HG02852 (cell line): Measurements from ENCODE around the gene CCDC3.

Experiments used
- ATAC-seq: cut with Tn5 transposase; IDR thresholded peaks from one replicate; pipeline ENCODE4 v1.9.1; 2021; ENCODE audit warnings: mild to moderate bottlenecking, moderate library complexity; ENCODE audit not compliant: unreplicated experiment

Gene CCDC3

DNA sequence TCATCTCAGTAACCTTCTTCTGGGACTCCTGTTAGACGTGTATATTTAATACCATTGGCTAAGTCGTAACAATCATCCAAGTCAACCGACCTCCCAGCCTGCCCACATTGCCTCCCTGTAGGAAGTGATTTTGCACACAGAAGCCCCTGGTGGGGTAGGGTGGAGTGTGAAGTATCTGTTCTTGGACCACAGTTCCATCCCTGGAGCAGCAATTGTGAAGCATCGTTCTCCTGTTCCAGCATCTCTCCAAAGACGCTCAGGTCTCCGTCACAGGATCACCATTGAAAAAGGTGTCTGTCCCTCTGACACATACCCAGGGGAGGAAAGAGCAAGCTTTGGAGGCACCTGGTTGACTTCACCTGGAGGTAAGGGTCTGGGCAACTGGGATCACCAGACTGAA lies 72.9 kb downstream of the CCDC3 start:
- ATAC-seq, result no peak

DNA sequence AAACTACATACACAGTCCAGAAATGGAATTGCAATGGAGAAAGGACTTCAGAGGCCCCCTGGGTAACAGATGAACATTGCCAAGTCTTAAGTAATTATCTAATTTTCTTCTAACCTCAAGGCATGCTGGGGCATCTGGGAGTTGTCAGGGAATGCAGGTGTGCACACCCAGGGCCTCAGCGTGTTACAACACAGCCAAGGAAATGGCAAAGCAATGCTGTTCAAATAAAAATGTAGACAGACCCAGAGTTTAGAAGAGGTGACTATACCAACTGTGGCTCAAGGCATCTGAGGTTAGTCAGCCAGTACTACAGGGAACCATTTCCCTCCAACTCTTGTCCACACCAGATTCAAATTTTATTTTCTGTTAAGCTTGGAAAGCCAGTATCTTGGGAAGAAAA lies 73.6 kb downstream of the CCDC3 start:
- ATAC-seq, result no peak

DNA sequence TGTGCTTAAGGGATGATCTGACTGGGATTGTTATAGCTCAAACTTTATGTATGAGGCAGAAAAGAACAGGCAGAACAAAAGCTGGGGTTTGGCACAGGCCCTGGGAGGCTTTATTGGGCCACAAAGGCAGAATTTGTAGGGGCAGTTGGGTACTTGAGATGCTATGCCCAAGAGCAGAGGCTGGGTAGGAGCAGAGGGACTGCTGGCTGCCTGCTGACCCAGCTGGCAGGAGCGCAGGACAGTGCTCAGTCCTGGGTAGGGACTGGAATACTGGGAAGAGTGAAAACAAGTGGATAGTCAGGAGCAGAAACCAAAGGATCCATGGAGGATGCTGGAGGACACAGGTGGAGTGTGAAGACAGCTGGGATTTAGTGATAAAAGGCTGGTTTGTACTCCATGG lies 75.7 kb downstream of the CCDC3 start:
- no peak for ATAC-seq

DNA sequence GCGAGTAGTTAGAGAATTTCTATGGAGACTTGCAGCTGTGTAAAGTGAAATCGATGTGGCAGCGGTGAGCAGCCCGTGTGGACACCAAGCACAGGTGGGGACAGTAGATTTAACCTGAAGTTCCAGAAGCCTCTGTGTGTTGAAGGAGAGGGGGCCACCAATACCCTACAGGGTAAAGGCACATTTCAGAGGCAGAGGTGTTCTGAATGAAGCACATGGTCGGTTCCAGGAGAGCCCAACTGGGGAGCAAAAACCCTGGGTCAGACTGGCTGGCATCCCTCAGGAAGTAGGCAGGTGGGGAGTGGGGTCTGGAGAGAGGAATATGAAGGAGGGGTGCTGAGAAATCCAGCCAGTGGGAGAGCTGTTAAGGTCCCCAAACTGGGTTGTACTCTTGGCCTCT lies 76.6 kb downstream of the CCDC3 start:
- no peak for ATAC-seq

DNA sequence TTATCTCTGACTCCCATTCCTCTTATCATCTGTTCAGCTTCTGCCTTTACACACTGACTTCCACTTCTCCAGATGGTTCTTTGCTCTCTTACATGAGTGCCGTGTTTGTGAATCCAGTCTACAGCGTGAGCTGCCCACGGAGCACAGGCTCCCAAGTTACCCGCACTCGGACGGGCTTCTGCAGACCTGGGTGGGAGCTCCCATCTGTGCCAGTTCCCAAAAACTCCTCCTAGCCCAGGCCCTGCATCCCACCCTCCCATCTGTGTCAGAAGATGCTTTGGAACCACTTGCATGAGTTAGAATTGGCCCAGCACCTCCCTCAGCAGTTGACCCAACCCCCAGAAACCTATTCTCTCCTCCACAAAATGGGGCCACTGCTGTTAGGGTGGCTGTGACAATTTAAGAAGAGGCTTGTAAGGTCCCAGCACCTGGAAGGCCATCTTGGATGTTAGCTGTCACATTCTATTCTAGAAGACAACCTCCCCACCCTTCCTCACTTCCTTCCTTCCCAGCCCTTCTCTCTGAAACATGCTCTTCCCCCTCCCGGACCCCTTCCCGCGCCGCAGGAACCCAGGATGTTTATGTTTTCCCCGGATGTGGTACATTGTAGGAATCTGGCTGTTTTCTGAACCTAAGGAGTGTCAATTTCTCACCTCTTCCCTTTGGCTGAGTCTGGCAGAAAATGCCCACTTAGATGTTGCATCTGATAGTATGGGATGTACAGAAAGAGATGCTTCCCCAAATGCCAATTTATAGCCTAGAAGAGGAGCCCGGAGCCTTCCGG lies 79.2 kb downstream of the CCDC3 start:
- no peak for ATAC-seq

DNA sequence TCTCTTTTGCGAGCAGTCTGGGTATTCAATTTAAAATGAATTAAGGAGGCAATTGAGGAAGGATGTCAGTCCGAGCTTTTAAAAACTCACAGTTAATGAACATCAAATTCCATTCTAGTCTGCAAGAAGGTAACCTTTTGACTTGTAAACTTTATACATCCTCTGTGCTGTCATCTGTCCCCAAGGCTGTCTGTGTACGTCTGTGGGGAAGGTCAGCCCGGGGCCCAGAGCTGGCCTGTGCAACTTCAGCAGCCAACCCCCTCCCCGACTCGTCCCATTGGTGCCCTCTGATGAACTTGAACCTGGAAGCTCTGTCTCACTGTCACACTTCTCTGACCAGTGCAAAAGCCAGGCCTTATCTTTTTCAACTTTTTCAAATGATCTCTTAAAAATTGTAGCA lies 80.3 kb downstream of the CCDC3 start:
- ATAC-seq, result no peak

DNA sequence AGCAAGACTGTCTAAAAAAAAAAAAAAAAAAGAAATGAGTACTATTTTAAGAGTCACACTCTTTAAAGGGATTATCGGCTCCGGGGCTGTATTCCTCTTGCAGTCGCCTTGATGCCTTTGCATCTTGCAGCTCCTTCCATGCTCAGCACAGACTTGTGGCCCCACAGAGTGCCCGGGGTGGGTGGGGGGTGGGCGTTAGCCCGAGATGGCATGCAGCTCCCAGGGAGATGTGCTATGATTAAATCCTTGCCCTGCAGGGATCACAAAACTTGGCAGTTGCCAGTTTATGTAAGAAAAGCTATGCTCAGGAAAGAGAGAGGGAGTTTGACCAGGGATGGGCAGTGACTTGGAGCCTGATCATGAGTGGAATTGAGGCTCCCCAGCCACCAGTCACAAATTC lies 81.9 kb downstream of the CCDC3 start:
- ATAC-seq, result no peak

DNA sequence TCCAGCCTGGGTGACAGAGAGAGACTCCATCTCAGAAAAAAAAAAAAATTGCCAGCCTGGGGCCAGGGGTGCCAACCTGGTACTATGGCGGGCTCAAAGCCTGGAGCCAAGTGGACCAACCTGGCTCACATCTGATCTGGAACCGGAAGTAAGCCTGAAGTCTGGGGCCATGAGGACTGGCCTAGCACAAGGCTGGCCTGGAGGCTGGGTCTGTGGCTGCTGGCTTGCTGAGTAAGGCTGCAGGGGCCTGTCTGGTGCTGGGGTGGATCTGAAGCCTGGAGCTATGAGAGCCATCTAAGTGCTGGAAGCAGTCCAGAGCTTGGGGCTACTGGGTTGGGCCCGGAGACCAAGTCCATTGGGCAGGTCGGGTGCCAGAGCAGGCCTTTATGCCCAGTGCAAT lies 84.9 kb downstream of the CCDC3 start:
- no peak for ATAC-seq

DNA sequence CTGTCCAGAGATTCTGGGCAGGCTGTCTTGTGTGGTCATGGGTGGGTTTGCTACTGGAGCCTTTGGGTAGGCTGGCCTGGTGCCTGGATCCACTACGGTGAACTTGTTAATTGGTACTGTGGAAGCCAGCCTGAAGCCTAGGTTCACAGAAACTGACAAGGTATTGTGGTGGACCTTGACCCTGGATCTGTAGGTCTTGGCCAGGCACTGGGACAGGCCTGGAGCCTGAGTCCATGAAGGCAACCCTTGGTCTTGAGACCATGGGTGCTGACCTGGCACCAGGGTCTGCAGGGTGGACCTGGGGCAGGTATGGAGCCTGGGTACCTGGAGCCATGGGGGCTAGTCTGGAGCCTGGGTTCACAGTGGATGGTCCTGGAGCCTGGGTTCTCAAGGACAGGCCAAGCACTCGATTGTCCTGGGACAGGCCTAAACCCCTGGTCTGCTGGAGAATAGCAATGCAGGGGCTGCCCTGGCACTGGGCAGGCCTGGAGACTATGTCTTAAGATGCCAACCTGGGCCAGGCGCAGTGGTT lies 85.8 kb downstream of the CCDC3 start:
- ATAC-seq, result no peak

DNA sequence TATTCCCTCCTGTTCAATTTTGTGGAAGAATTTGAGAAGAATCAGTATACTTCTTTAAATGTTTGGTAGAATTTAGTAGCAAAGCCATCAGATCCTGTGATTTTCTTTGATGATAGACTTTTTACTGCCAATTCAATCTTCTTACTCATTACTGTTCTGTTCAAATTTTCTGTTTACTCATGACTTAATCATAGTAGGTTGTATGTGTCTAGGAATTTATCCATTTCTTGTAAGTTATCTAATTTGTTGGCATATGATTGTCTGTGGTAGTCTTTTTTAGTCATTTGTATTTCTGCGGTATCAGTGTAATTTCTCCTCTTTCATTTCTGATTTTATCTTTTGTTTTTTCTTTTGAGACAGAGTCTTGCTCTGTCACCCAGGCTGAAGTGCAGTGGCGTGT lies 87.4 kb downstream of the CCDC3 start:
- no peak for ATAC-seq

DNA sequence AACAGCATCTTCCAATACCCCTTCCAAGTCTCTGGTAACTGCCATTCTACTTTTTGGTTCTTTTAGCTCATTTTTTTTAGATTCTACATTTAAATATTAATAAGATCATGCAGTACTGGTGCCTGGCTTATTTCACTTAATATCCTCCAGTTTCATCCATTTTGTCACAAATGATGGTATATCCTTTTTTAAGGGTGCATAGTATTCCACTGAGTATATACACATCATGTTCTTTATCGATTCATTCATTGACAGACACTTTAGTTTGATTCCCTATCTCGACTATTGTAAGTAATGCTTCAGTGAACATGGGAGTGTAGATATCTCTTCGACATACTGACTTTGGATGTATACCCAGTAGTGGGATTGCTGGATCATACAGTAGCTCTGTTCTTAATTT lies 89.7 kb downstream of the CCDC3 start:
- ATAC-seq, result no peak

DNA sequence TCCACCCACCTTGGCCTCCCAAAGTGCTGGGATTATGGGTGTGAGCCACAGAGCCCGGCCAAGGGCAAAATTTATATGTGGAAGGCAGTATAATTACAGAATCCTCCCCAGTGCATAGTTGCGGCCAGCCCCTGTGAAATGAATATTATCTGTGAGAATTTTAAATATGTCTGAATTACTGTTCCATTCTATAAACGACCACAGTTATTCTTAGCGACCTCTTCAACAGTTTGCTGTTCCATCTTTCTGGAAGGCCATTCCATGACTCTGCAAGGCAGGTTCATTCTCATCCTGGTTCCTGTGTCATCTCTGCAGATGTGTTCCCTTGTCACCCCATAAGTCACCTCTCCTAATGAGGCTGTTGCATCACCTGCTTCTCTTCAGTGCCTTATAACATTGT lies 90.7 kb downstream of the CCDC3 start:
- no peak for ATAC-seq

DNA sequence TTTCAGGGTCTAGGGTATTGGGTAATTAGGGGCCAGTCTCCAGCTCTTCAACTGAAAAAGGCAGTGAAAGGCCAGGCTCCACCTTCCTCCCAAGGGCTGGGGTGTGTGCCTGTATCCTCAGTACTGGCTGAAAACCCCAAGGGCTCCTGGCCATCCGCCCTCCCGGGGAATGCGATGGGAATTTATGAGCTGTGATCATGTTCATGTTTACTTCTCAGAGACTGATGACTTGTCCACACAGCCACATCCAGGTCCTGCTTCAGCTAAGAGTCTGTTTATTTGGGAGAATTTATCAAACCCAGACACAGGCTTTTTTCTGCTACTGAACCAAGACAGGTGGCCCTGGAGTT lies 91.7 kb downstream of the CCDC3 start:
- ATAC-seq, result no peak

DNA sequence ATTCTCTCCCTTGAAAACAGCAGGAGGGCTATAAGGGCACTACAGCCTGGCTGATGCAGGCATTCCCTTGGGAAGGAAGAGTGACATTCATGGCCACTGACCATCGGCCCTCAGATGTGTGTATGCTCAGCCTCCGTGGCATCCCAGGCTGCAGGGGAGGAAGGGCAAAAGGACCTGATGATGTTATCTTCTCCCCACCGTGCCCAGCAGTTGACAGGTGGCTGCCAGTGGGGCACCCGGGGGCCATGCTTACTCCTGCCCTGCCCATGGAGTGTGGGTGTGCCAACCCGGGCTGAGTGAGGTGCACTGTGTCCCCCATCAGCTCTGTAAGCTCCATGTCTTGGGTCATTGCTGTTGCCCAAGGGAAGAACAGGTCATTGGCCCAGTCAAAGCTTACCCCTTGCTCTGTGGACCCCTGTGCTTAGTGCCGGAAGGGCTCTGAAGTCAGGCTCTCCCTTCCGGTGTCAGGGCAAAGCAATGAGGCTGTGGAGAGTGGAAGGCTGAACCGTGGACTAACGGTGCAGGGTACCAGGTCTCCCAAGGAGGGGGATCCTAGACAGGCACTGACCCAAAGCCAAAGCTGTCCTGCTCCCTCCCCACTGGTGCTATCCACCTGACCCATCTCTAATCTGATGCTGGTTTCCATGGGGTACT lies 92.2 kb downstream of the CCDC3 start:
- ATAC-seq, result no peak

DNA sequence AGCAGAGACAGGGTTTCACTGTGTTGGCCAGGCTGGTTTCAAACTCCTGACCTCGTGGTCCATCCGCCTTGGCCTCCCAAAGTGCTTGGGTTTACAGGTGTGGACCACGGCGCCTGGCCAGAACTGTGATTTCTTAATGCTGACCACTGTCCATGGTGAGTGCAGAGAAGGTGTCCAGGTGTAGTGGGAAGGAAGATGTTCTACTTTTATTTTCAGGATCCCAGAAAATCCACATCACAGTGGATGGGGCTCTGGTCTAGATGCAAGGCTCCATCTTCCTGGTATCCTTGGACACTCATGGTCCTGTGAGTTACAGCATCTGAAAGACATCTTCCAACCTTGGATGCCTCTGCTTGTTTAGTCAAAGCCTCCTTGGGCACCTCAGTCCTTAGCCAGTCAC lies 92.7 kb downstream of the CCDC3 start:
- no peak for ATAC-seq

DNA sequence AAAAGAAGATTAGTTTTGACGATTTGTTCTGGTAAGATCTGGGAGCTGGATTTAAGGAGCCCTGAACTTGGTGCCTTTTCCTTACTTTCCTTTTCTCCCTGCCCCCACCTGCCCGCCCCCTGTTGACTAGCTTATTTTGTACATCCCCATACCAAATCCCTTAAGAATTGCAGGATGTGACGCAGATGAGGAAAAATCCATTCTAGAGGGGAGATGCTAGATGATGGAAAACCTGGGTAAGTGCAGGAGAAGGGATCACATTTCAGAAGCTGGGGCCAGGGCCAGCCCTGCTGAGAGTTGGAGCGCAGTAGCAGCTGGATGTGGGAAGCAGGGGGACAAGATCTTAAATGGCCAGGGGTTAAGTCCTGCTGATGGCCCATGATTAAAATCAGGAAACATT lies 93.9 kb downstream of the CCDC3 start:
- ATAC-seq, result no peak

DNA sequence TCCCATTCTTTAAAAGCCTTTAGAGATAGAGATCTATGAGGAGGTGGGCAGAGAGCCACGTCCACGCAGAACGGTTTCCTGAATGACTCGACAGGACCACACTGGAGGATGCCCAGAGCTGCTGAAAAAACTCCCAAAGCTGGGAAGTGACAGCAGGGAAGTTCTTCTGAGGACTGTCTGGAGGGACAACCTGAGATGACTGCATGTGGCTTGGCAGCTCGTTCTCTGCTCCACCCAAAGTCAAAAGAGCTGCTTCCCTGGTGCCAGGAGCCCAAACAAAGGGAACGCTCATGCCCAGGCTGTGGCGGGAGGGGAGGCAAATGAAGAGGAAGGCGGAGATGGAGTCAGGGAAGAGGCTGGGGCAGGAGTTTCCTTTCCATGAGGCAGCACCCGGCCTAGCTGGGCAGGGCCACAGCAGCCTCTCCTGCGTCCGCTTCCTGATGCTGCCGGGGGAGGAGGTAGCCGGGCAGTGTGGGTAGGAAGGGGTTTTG lies 95.4 kb downstream of the CCDC3 start:
- no peak for ATAC-seq

DNA sequence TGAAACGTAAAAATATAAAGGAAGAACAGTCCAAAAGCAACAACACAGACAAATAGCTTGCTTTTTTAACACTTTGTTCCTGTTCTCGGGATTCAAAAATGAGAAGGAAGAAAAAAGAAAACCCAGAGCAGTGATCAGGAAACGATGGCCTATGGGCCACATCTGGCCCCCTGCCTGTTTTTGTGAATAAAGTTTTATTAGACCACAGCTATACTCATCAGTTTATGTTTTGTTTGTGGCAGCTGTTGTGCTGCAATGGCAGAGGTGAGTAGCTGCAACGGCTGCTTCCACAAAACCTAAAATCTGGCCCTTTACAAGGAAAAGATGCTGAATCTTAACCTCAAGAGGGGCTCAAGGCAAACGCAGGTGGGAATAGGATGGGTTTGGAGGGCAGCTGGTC lies 96.4 kb downstream of the CCDC3 start:
- no peak for ATAC-seq

DNA sequence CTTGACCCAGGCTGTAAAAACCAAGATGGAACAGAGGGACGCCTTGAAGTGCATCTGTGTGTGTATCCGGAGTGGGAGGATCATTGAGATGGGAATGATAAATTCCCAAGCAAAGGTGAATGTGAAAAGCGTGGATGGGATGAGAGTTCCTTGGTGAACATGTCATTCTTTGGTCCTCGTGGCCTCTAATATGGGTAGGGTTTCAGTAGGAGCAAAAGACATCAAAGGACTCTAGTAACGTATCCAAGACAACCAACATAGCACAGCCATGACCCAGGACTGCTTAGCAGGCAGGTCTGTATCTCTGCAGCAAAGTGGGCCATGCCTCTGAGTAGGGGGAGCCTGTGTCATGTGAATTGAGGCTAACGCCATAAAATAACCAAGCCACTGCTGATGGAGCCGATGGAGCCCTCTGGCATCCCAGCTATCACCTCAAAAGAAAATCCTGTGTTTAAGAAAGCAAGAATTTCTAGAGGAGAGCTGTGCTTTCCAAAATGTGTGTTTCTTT lies 98.6 kb downstream of the CCDC3 start:
- ATAC-seq, result no peak

DNA sequence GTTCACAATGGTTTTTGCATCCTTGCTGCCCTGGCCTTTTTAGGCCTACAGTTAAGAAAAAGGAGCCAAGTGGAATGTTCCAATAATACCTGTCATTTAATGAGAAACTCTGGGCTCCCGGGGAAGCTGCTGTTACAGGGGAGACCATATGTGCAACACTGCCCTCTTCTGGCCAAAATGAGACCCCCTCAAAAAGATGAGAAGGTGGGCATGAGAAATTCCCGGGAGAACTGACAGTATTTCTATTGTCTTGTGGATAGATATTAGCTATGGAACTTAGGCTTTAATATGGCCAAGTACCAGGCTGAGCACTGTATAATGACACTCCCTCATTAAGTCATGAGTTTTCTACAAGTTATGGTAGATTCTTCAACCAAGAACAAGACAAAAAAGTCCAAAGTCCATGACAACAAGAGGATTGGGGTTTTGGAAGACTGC lies 99.4 kb downstream of the CCDC3 start:
- no peak for ATAC-seq

DNA sequence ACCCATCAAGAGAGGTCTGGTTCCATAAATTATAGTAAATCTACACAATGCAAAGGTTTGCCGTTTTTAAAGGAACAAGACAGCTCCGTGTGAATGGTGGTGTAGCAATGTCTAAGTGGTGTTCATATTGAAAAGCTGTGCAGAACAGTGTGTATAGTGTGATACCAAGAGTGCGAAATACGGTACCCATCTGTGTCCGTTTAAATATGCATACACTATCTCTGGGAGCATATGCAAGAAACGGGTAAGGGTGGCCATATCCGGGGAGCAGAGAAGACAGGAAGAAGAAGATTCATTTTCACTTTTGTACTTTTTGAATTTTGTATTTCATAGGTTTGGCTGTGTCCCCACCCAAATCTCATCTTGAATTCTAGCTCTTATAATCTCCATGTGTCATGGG lies 102.0 kb downstream of the CCDC3 start:
- ATAC-seq, result no peak

DNA sequence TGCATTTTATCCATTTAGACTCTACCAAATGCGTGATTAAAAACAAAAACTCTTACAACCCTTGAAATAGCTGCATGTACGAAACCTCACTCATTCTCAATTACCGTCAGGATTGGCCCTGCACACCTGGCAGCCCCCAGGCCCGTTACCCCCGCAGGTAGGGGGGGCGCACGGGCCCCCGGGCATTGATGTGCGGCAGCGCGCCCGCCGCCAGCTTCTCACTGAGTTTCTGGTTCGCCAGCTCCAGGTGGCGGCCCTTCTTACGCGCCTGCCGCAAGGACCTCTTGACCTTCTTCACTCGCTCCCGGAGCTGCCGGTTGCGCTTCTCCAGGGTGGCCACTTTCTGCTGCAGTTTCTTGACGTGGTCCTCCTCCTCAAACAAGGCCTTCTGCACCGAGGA lies 103.2 kb downstream of the CCDC3 start:
- no peak for ATAC-seq
